NCI-H510A (cell line): Measurements from ENCODE around the gene EXOC3L1.

Source experiments
- DNase-seq: peaks from one replicate; lab custom pipeline; 2025; lab: John Stamatoyannopoulos, UW

The EXOC3L1 gene

DNA sequence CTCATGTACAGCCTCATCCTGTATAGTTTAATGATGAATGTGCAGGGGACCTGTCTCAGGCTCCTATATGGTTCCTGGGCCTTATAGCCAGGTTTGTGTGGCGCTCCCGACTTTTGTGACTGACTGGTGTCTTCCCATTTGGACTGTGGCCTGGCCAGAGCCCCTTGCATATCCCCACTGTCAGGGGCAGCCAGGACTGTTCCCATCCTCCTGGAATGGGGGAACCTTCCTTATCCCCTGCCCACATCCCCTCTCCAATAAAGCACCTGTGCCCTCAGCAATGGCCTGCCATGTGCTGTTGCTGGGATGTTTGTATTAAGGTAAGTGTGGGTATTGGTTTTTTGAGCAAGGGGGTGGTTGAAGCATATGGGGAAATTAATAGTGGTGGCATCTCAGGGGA, 41.7 kb downstream of the EXOC3L1 start:
- DNase-seq, result no peak

DNA sequence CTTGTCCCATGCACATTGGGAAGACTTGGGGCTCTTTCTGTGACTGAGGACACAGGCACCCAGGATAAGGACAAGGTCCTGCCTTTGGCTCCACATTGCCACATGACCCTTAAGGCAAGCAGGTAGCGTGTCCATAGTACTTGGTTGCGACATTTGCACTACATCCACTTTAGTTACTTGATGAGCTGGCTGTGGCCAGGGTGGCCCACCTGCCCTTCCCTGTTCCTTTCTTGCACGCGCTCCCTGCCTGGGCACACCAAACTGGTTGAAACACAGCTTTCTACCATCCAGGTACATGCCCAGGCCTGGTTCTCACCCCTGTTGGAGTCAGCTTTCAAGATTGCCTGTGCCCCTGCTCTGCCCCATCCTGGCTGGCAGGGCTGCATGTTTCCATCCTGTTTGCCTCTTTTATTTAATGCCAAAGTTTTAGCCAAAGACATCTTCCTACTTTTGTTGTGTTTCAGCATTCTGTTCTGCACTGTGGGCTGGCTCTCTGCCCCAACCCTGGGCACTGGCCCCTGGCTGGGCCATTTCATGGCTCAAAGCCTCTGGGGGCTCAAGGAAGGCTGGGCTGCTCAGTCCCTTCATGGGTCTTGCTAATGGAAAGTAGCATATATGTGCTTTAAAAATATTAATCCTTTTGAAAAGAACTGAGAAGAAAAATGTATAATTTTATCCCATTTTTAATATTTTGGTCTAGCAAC, 42.3 kb downstream of the EXOC3L1 start:
- DNase-seq, result no peak

DNA sequence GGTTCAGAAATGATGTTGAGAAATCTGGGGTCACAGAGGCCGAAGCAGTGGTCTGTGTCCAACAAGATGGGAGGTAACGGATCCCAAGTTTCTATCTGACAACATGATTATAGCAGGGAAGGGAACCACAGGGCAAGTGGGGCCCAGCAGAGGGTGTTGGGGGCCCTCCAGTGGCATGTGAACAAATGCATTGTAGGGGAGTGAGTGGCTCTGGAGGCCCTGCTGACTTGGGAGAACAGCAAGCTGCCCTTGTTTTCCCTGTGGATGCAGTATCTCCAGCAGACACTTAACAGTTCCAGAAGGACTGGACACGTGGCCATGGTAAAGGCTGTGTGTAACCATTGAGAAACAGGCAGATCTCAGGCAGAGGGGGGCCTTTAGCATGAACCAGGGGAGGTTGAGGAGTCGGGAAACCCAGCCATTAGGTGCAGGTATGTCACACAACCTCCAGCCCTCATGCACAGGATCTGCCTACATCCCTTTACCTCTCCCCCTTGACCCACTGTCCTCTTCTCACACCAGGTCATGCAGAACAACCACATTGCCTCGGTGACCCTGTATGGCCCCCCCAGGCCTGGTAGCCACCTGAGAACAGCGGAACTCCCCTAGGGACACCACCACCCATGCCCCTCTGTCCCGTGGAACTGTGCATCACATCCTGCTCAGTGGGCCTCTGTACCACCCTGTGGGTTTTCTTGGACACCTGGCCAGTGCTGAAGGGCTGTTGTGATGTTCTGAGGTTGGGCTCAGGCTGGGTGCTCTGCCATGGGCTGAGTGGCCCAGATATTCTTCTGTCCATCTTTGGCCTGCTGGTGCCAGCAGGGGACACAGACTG, 43.2 kb downstream of the EXOC3L1 start:
- no peak for DNase-seq

DNA sequence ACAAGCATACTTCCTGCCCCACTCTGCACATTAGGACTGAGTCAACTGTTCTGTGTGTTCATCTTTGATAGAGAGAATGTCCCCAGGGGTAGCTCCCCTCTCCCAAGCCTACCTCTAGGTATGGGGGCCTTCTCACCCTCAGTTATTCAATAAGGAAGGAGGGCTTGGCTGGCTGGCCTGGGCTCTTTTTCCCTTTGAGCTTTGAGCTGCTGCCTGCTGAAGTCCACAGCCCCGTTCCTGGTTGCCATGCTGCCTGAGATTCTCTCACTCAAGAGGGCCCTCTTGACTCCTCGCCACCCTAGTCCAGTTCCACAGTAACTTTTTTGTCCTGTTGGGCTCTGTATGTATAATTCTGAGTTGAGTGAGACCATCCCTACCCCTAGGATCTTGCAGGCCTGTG, 44.2 kb downstream of the EXOC3L1 start:
- no peak for DNase-seq

DNA sequence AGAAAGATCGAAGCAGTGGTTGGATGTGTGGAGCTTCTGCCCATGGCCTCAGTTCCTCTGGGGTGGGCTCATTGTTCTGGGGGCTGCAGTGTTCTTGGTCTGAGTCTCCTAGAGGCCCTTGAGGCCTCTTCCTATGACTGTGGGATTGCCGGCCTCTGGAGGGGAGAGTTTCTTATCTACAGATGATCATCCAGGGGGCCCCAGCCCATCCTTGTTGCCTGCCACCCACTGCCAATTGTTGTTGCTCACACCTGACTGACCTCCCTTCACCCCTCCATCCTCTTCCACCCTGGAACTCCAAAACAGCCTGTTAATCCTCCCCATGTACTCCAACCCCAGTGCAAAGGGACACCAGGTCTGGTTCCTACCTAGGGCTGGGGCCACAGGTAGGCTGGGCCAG, 45.0 kb downstream of the EXOC3L1 start:
- DNase-seq, result no peak

DNA sequence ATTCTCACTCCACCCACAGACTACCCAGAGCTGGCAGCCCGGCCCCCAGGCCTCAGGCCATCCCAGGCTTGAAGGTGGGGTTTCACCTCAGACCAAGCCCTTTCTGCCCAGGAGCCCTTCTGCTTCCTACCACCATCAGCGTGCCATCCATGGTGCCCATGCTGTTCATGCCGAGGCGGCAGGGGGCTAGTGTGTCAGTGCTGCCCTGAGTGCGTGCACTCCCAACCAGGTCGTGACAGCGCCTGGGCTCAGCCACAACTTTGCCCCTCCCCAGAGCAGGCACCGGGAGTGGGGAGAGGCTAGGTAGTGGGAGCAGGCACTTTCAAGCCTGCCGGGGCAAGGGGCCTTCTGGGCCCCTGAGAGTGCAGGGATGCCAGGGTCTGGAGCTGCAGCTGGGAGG, 47.6 kb downstream of the EXOC3L1 start:
- no peak for DNase-seq

DNA sequence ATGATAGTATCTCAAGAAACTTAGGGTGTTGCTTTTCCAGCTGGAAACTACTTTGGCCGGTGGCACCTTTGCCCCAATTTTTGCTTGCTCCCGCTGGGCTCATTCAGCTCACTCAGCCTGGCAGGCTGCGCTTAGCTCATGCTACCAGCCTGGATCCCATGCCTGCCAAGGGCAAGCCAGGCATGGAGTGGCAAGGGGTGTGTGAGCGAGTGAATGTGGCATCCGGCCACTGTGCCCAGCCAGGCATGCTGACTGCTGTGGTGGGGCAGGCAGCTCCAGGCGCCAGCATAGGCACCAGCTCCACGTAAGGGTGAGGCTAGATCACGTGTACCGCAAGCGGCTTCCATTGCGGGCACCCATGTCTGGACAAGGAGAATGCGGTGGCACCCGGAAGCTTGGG, 48.5 kb downstream of the EXOC3L1 start:
- DNase-seq, result no peak

DNA sequence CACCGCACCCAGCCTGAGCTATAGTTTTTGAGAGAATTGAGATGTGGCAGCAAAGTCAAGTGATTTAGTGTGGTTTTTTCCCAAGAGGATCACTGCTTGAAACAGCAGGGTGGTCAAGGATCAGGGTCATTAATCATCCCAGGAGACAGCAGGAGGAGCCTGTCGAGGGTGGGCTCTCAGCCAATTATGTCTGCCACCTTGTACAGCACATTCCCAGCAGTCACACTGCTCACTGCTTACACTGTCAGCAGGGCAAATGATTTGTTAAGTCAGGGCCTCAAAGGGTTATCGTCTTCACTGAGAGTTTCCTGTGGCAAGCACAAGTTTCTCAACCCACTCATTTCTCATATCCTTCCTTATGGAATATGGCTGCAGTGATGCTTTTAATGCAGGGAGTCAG, 52.3 kb downstream of the EXOC3L1 start:
- no peak for DNase-seq
